HT1080 (cell line): Measurements from ENCODE around the gene HOMER3. TPM values are rescaled to one million over a fixed set of nuclear protein-coding genes. Genes with fewer than 3 reads are reported as not detected.
A peak's percentile ranks its signal among the peaks of the same experiment; 100 is the strongest.

Experiments
- DNase-seq: peaks from one replicate; pipeline ENCODE4 v3.0.0-alpha.2; 2015; ENCODE audit warnings: low read depth
- polyA plus RNA-seq, 2 experiments: library from polyadenylated mRNA; depleted of rRNA; stranded (reverse); fragments of >200 nt; gene quantifications; 2 replicates each; pipeline ENCODE4 v1.2.3, GENCODE V29; 2015
- total RNA-seq: library from RNA; depleted of rRNA; stranded (reverse); fragments of >200 nt; shearing (Covaris generic); gene quantifications from 2 replicates; pipeline ENCODE4 v1.2.3, GENCODE V29; 2014; rRNA removed

The HOMER3 gene
- 70.4 and 73.3 TPM in 2 replicates for total RNA-seq
- 51.6 and 57.7 TPM in 2 replicates for polyA plus RNA-seq (2015; cell fraction: cytosol; rRNA removed)
- polyA plus RNA-seq (2015; cell fraction: nucleus; rRNA removed): 27.8 and 41.4 TPM in 2 replicates

GRCh38 chr19:18940769-18941627 lies at the start of gene HOMER3:
TSS of gene HOMER3 (minus strand) at chr19:18941217. CDS start at chr19:18938982, 2,235 bp downstream.
- DNase-seq: no peak

GRCh38 chr19:18990128-18990708 lies 49.2 kb upstream of the HOMER3 start:
- DNase-seq: no peak

DNA sequence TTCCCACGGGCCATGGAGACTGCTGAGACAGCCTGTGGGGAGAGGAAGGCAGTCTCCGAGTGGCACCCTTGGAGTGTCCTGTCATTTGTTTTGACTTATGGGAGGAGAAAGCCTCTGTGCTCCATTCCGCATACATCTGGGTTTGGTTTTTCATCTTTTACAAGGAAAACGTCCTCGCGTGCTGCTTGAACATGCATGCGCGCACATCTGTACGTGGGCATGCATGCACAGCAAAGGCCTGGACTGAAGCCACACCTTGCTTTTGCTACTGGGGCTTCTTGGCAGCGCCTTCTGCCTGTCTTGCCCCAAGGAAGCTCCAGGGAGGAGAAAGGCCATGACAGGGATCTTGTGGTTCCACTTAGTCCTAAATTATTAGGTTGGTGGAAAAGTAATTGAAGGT lies 48.3 kb upstream of the HOMER3 start:
- DNase-seq: no peak

DNA sequence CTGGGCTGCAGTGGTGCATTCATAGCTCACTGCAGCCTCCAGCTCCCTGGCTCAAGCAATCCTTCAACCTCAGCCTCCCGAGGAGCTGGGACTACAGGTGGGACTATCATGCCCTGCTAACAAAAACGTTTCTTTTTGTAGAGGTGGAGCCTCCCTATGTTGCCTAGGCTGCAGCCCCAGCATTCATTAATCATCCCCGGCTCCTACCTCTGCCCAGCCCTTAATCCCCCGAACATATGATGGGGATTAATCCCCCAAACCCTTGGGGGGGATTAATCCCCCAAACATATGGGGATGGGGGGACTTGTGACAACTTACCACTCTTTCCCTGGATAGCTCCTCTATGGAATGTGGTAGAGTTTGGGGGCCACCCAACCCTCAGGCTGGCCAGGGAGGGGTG lies 46.4 kb upstream of the HOMER3 start:
- no peak for DNase-seq

- DNase-seq: no peak
Observed at GRCh38 chr19:18985257-18985656, 44.2 kb upstream of the HOMER3 start.

DNA sequence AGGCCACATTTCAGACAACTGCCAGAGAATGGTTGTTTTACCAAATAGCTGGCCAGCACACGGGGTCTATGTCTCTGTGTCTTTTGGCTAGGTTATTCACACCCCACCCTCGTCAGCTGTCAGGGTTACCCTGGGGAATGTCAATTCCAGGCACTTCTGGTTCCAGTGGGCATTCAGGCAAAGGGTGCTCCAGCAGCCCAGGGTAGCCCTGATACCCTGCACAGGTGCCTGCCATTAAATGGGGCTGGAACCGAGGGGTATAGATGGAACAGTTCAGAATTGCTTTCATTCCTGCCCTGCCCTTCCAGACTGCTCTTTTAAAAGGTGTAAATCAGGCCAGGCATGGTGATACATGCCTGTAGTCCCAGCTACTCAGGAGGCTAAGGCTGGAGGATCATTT lies 43.2 kb upstream of the HOMER3 start:
- DNase-seq: no peak

- DNase-seq: no peak
Observed at GRCh38 chr19:18982669-18983068, 41.7 kb upstream of the HOMER3 start.

DNA sequence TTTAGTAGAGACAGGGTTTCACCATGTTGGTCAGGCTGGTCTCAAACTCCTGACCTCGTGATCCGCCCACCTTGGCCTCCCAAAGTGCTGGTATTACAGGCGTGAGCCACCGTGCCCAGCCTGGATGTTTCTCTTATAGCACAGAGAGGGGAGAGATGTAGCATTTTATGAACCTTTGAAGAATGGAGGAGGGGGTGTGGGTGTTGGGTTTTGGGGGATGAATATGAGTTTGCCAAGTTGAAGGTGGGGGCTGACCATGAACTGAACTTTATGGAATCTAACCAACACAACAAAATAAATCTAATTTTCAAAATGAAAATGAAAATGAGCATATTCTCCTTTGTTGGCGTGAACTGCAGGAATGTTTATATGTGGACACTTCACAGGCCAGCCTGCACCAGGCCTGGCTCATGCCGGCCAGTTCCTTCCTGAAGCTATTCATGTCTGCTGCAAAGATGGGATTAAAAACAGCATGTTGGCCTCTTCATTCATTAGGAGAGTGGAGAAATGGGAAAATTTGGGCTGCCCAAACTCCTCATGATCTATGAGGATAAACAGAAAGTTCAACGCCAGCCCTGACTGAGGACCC lies 39.5 kb upstream of the HOMER3 start:
- DNase-seq: no peak

GRCh38 chr19:18978616-18979015 lies 37.6 kb upstream of the HOMER3 start:
- DNase-seq: no peak

DNA sequence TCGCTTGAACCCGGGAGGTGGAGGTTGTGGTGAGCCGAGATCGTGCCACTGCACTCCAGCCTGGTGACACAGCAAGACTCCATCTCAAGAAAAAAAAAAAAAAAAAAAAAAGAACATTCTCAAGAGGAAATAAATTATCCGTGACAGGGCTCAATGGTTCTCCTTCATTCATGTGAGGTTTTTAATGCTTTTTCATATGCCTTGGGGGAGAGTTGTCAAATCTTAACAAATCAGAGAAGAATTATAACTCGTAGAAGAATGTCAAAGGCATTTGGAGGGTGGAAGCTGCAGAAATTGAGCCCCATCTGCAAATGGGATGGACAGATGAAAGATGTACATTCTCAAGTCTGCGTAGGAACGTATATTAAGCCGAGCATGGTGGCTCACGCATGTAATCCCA lies 34.9 kb upstream of the HOMER3 start:
- DNase-seq: no peak

DNA sequence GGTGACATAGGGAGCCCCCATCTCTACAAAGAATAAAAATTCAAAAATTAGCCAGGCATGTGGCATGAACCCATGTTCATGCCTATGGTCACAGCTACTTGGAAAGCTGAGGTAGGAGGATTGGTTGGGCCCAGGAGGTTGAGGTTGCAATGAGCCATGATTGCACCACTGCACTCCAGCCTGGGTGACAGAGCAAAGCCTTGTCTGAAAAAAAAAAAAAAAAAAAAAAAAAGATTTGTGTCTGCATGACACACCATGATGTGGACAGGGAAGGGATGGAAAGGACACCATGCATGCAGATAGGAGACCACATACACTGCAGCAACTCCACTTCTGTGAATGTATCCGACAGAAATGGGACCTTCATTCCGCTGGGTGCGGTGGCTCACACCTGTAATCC lies 34.0 kb upstream of the HOMER3 start:
- peak; percentile 78 for DNase-seq

DNA sequence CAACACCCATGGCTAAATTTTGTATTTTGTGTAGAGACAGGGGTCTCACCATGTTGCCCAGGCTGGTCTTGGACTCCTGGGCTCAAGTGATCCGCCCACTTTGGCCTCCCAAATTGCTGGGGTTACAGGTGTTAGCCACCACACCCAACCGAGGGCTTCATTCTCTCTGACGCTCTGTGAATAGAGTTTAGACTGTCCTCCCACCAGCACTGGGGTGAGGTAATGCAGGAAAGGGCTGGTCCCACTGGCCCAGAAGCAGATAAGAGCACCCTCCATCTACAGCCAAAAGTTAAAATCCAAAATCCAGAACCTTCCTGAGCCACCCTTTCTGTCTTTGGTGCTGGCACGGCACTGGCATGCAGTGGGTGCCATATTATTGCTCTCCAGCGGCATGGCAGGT lies 31.8 kb upstream of the HOMER3 start:
- no peak for DNase-seq

GRCh38 chr19:18972301-18972811 lies 31.3 kb upstream of the HOMER3 start:
- peak; percentile 57 for DNase-seq

DNA sequence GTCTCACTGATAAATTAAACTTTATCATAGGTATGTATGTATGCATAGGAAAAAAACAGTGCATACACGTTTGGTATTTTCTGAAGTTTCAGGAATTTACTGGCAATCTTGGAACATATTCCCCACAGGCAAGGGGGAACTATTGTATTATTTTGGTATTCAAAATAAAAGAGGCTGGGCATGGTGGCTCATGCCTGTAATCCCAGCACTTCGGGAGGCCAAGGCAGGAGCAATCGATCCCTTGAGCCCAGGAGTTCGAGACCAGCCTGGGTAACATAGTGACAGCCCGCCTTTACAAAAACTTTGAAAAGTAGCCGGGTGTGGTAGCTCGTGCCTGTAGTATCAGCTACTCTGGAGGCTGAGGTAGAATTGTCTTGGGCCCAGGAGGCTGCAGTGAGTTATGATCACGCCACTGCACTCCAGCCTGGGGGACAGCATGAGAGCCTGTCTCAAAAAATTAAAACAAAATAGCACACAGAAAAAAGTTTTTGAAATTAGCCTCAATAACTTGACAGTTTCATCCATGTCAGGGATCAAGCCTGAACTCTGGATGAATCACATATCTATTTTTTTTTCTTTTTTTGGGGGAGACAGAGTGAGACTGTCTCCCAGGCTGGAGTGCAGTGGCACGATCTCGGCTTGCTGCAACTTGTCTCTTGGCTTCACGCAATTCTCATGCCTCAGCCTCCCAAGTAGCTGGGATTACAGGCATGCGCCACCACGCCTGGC lies 29.1 kb upstream of the HOMER3 start:
- no peak for DNase-seq

GRCh38 chr19:18967358-18968146 lies 26.5 kb upstream of the HOMER3 start:
- DNase-seq: no peak

DNA sequence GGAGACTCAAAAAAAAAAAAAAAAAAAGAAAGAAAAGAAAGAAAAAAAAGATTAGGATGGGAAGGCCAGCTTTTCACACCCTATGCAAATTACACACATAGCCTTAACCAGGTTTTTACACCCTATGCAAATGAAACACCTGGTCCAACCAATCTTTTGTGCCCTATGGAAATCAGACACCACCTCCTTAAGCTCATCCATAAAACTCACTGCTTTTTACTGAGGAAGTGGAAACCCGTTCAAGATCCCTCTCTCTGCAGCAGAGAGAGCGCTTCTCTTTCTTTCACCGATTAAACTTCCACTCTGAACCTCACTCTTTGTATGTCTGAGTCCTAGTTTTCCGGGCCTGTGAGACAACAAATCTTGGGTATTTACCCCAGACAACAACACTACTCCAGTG lies 25.3 kb upstream of the HOMER3 start:
- no peak for DNase-seq

DNA sequence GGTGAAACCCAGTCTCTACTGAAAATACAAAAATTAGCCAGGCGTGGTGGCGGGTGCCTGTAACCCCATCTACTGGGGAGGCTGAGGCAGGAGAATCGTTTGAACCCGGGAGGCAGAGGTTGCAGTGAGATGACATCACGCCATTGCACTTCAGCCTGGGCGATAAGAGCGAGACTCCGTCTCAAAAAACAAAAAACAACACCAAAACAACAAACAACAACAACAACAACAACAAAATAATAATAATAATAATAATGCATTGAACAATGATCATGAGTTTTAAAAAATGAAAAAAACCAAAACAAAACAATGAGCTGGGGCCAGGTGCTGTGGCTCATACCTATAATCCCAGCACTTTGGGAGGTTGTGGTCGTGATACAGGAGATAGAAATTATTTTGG lies 23.1 kb upstream of the HOMER3 start:
- DNase-seq: no peak

- no peak for DNase-seq
Observed at GRCh38 chr19:18961767-18962620, 21.0 kb upstream of the HOMER3 start.

DNA sequence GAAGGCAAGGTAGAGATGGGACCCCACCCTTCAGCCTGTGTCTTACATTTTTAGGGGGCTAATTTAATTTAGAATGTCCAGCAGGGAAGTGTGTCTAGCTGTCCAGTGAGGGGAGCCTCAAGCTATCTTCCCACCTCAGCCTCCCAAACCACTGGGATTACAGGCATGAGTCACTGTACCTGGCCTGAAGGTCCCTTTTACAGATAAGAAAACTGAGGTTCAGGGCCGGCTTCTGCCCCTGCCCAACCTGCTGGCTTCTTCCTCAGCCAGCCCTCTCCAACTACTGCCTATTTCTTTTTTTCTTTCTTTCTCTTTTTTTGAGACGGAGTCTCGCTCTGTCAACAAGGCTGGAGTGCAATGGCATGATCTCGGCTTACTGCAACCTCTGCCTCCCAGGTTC lies 19.4 kb upstream of the HOMER3 start:
- DNase-seq: no peak

- no peak for DNase-seq
Observed at GRCh38 chr19:18955042-18955441, 14.0 kb upstream of the HOMER3 start.
